Epithelial cell of proximal tubule (primary cell): ENCODE measurements around the gene RGS9. TPM values are rescaled to one million over a fixed set of nuclear protein-coding genes. Genes with fewer than 3 reads are reported as not detected.
A peak's percentile ranks its signal among the peaks of the same experiment; 100 is the strongest.

ENCODE experiments used
- DNase-seq: peaks from one replicate; pipeline ENCODE4 v3.0.0-alpha.2; 2011; ENCODE audit warnings: low read depth
- H3K4me3 ChIP-seq: 2 replicates; pipeline ENCODE4 v1.5.1; 2011; ENCODE audit warnings: low read depth, mild to moderate bottlenecking, low read length
- CTCF ChIP-seq: conservative IDR thresholded peaks from 2 replicates; pipeline ENCODE4 v1.5.1; 2012; ENCODE audit warnings: low read depth, mild to moderate bottlenecking, low read length
- total RNA-seq: library from RNA; depleted of rRNA; stranded (reverse); fragments of >200 nt; gene quantifications from 2 replicates; pipeline ENCODE4 v1.2.3, GENCODE V29; 2015

Gene RGS9
- total RNA-seq, 1 donor from 2014 or later = 5.2 TPM

- TF ChIP-seq CTCF = no peak
- no peak overlapping the region for H3K4me3 ChIP-seq
- no peak for DNase-seq
Measured at GRCh38 chr17:65229621-65229995, 92.4 kb downstream of the RGS9 start.

GRCh38 chr17:65230040-65230439, 92.9 kb downstream of the RGS9 start:
- no peak for DNase-seq
- H3K4me3 ChIP-seq = no peak overlapping the region
- no peak for TF ChIP-seq CTCF

GRCh38 chr17:65231086-65231485, 93.9 kb downstream of the RGS9 start:
- TF ChIP-seq CTCF = no peak

GRCh38 chr17:65231662-65232335, 94.6 kb downstream of the RGS9 start:
- TF ChIP-seq CTCF = peak; percentile 87
- H3K4me3 ChIP-seq = no peak overlapping the region
- DNase-seq = peak; percentile 53

More at GRCh38 chr17:65231086-65231485, 93.9 kb downstream of the RGS9 start:
- no peak for DNase-seq
- no peak overlapping the region for H3K4me3 ChIP-seq

GRCh38 chr17:65235284-65235683, 98.1 kb downstream of the RGS9 start:
- DNase-seq = no peak
- no peak for TF ChIP-seq CTCF
- H3K4me3 ChIP-seq = no peak overlapping the region

- TF ChIP-seq CTCF = no peak
- H3K4me3 ChIP-seq = no peak overlapping the region
Measured at GRCh38 chr17:65236321-65236720, 99.2 kb downstream of the RGS9 start.

More at GRCh38 chr17:65236321-65236720, 99.2 kb downstream of the RGS9 start:
- DNase-seq = no peak
